ENCODE data around the gene TMEM87A. TPM values are rescaled to one million over a fixed set of nuclear protein-coding genes. Genes with fewer than 3 reads are reported as not detected.

The TMEM87A gene
- total and polyA plus RNA-seq, 2 of the 8 experiments (the other 6 are each of a cell fraction or from before 2014, with no cell fraction given): 15.2 to 33.1 TPM

GRCh38 chr15:42273900-42274701 is 868 bp upstream of the TMEM87A start (continued):
- TF ChIP-seq, protein P1, sequence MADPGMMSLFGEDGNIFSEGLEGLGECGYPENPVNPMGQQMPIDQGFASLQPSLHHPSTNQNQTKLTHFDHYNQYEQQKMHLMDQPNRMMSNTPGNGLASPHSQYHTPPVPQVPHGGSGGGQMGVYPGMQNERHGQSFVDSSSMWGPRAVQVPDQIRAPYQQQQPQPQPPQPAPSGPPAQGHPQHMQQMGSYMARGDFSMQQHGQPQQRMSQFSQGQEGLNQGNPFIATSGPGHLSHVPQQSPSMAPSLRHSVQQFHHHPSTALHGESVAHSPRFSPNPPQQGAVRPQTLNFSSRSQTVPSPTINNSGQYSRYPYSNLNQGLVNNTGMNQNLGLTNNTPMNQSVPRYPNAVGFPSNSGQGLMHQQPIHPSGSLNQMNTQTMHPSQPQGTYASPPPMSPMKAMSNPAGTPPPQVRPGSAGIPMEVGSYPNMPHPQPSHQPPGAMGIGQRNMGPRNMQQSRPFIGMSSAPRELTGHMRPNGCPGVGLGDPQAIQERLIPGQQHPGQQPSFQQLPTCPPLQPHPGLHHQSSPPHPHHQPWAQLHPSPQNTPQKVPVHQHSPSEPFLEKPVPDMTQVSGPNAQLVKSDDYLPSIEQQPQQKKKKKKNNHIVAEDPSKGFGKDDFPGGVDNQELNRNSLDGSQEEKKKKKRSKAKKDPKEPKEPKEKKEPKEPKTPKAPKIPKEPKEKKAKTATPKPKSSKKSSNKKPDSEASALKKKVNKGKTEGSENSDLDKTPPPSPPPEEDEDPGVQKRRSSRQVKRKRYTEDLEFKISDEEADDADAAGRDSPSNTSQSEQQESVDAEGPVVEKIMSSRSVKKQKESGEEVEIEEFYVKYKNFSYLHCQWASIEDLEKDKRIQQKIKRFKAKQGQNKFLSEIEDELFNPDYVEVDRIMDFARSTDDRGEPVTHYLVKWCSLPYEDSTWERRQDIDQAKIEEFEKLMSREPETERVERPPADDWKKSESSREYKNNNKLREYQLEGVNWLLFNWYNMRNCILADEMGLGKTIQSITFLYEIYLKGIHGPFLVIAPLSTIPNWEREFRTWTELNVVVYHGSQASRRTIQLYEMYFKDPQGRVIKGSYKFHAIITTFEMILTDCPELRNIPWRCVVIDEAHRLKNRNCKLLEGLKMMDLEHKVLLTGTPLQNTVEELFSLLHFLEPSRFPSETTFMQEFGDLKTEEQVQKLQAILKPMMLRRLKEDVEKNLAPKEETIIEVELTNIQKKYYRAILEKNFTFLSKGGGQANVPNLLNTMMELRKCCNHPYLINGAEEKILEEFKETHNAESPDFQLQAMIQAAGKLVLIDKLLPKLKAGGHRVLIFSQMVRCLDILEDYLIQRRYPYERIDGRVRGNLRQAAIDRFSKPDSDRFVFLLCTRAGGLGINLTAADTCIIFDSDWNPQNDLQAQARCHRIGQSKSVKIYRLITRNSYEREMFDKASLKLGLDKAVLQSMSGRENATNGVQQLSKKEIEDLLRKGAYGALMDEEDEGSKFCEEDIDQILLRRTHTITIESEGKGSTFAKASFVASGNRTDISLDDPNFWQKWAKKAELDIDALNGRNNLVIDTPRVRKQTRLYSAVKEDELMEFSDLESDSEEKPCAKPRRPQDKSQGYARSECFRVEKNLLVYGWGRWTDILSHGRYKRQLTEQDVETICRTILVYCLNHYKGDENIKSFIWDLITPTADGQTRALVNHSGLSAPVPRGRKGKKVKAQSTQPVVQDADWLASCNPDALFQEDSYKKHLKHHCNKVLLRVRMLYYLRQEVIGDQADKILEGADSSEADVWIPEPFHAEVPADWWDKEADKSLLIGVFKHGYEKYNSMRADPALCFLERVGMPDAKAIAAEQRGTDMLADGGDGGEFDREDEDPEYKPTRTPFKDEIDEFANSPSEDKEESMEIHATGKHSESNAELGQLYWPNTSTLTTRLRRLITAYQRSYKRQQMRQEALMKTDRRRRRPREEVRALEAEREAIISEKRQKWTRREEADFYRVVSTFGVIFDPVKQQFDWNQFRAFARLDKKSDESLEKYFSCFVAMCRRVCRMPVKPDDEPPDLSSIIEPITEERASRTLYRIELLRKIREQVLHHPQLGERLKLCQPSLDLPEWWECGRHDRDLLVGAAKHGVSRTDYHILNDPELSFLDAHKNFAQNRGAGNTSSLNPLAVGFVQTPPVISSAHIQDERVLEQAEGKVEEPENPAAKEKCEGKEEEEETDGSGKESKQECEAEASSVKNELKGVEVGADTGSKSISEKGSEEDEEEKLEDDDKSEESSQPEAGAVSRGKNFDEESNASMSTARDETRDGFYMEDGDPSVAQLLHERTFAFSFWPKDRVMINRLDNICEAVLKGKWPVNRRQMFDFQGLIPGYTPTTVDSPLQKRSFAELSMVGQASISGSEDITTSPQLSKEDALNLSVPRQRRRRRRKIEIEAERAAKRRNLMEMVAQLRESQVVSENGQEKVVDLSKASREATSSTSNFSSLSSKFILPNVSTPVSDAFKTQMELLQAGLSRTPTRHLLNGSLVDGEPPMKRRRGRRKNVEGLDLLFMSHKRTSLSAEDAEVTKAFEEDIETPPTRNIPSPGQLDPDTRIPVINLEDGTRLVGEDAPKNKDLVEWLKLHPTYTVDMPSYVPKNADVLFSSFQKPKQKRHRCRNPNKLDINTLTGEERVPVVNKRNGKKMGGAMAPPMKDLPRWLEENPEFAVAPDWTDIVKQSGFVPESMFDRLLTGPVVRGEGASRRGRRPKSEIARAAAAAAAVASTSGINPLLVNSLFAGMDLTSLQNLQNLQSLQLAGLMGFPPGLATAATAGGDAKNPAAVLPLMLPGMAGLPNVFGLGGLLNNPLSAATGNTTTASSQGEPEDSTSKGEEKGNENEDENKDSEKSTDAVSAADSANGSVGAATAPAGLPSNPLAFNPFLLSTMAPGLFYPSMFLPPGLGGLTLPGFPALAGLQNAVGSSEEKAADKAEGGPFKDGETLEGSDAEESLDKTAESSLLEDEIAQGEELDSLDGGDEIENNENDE (IDR thresholded peaks at IDR 0.05; ENCODE audit: insufficient replicate concordance, low read length): no peak
- no peak for TF ChIP-seq TEAD4 (IDR thresholded peaks at IDR 0.05; ENCODE audit: low read depth, low read length)
- TF ChIP-seq TBP (IDR thresholded peaks at IDR 0.05; ENCODE audit: low read depth, low read length): no peak
- no peak for TF ChIP-seq RNF2 (IDR thresholded peaks at IDR 0.05; ENCODE audit: borderline replicate concordance, low read depth, low read length, missing control alignments, poor library complexity, severe bottlenecking)
